ENCODE data around the gene MT1E.
"Not testable (repeated sequence)": the region's sequence is repeated elsewhere in the genome, so short reads cannot be mapped to it uniquely, and the experiment has no call there.

- not testable (repeated sequence) for TF ChIP-seq CTCF (IDR thresholded peaks at IDR 0.05; ENCODE audit: low read depth, low read length, poor library complexity, severe bottlenecking); EZH2phosphoT487 (IDR thresholded peaks at IDR 0.05; ENCODE audit: borderline replicate concordance, low read length)
These were observed 3.7 kb upstream of the MT1E start for GRCh38 chr16:56621665-56622445.

All from DOHH2 (cell line).